K562 (cell line): ENCODE results near the gene SPSB1. TPM values are rescaled to one million over a fixed set of nuclear protein-coding genes. Genes with fewer than 3 reads are reported as not detected.
A peak's percentile ranks its signal among the peaks of the same experiment; 100 is the strongest.

ENCODE experiments used
- ATAC-seq: fragments of 200-7000 bp; cut with Tn5 transposase; 3 replicates; pipeline ENCODE4 v1.9.1; 2020; ENCODE audit warnings: moderate library complexity
- BruUV-seq: library from RNA; stranded (reverse); fragments of 400-500 nt; replicated peaks from 2 replicates; lab custom pipeline; 2021; lab: Mats Ljungman, UMichigan
- CTCF ChIA-PET: fragments of 300-600 bp; formaldehyde crosslinking; extraction: SDS; loops from one replicate; lab custom pipeline; 2021; ENCODE audit warnings: low intra/inter-chr PET ratio; lab: Yijun Ruan, JAX
- POLR2A ChIA-PET: fragments of 300-600, 350-650 bp; sonication (Branson Sonifier 250); formaldehyde crosslinking; extraction: SDS; loops from one replicate; lab custom pipeline; 2021; ENCODE audit warnings: antibody characterized with exemption, inconsistent platforms; lab: Yijun Ruan, JAX
- DNase-seq, 4 experiments: peaks; one replicate each; pipeline versions ENCODE4 v3.0.0 to v3.0.0-alpha.2; 2011 to 2018; ENCODE audit warnings: low spot score in 3 of 4, mixed read lengths in 3 of 4; ENCODE audit errors: extremely low read depth in 1 of 4
- FAIRE-seq: peaks from 2 replicates; lab custom pipeline; 2011; peaks lifted over from hg19 to GRCh38; lab: Jason Lieb, UNC
- H2AFZ ChIP-seq: 2 replicates; pipeline ENCODE4 v1.6.0; 2011; ENCODE audit warnings: low read depth, low read length, control low read depth, inconsistent platforms
- H3K27ac ChIP-seq: fragments of 200-600 bp; 3 replicates; pipeline ENCODE4 v1.8.0; 2011; ENCODE audit warnings: low read depth, mild to moderate bottlenecking, control low read depth, inconsistent platforms, low read length, moderate library complexity, mixed read lengths; ENCODE audit errors: extremely low read depth
- H3K27me3 ChIP-seq, 2 experiments: fragments of 300-600 bp in 1 of 2; 2 replicates in 1 of 2; 3 replicates in 1 of 2; pipeline versions ENCODE4 v1.6.0 to v1.8.0; 2011; ENCODE audit warnings: inconsistent platforms in 2 of 2, low read length in 2 of 2, mild to moderate bottlenecking in 1 of 2, mixed read lengths in 1 of 2, moderate library complexity in 1 of 2; ENCODE audit not compliant: control insufficient read depth in 2 of 2, insufficient read depth in 2 of 2
- H3K36me3 ChIP-seq: fragments of 300-600 bp; 3 replicates; pipeline ENCODE4 v1.8.0; 2011; ENCODE audit warnings: mild to moderate bottlenecking, low read length, inconsistent platforms; ENCODE audit not compliant: control insufficient read depth, insufficient read depth
- H3K4me1 ChIP-seq, 2 experiments: fragments of 200-600 bp in 1 of 2; replicated peaks in 1 of 2; 2 replicates in 1 of 2; 3 replicates in 1 of 2; pipeline versions ENCODE4 v1.5.1 to v1.8.0; 2011; ENCODE audit warnings: inconsistent platforms in 2 of 2, low read length in 2 of 2, mild to moderate bottlenecking in 1 of 2, mixed read lengths in 1 of 2, moderate library complexity in 1 of 2; ENCODE audit not compliant: control insufficient read depth in 2 of 2, insufficient read depth in 2 of 2
- H3K4me2 ChIP-seq: 2 replicates; pipeline ENCODE4 v1.6.1; 2011; ENCODE audit warnings: low read length, control low read depth, inconsistent platforms, mixed read lengths; ENCODE audit not compliant: insufficient read depth
- H3K4me3 ChIP-seq: fragments of 200-600 bp; sonication (generic), shearing (Covaris generic); 2 replicates; pipeline ENCODE4 v1.5.1; 2016; ENCODE audit warnings: control low read depth, inconsistent platforms
- H3K79me2 ChIP-seq: fragments of 200-600 bp; 3 replicates; pipeline ENCODE4 v1.8.0; 2011; ENCODE audit warnings: low read length, inconsistent platforms; ENCODE audit not compliant: control insufficient read depth, insufficient read depth
- H3K9ac ChIP-seq, 2 experiments: 2 replicates each; pipeline versions ENCODE4 v1.6.0 to v1.6.1; 2011; ENCODE audit warnings: low read depth in 2 of 2, low read length in 2 of 2, control low read depth in 1 of 2, inconsistent platforms in 1 of 2, mild to moderate bottlenecking in 1 of 2, mixed read lengths in 1 of 2; ENCODE audit not compliant: insufficient read depth in 1 of 2
- H3K9me1 ChIP-seq: one replicate; pipeline ENCODE4 v1.6.0; 2011; ENCODE audit warnings: inconsistent platforms, mild to moderate bottlenecking, low read length, moderate library complexity; ENCODE audit not compliant: control insufficient read depth, insufficient read depth
- H3K9me3 ChIP-seq: replicated peaks from 2 replicates; pipeline ENCODE4 v1.5.1; 2011; ENCODE audit warnings: low read depth, low read length, inconsistent platforms; ENCODE audit not compliant: control insufficient read depth, insufficient read depth
- H4K20me1 ChIP-seq: replicated peaks from 2 replicates; pipeline ENCODE4 v1.6.1; 2011; ENCODE audit warnings: low read length, inconsistent platforms, mixed read lengths; ENCODE audit not compliant: control insufficient read depth, insufficient read depth
- ARID3B ChIP-seq: fragments of 250-450 bp; sonication (Bioruptor Pico); IDR thresholded peaks from 2 replicates; pipeline ENCODE4 v1.4.0; 2020; ENCODE audit warnings: borderline replicate concordance
- CBFA2T2 ChIP-seq: fragments of 450-650 bp; conservative IDR thresholded peaks from 2 replicates; pipeline ENCODE4 v1.6.1; 2017; ENCODE audit warnings: mild to moderate bottlenecking
- ELF1 ChIP-seq: fragments of 200-800 bp; sonication (Bioruptor generic); IDR thresholded peaks from 2 replicates; pipeline ENCODE4 v1.6.1; 2016; ENCODE audit warnings: missing genetic modification characterization, missing compliant biosample characterization
- JUN ChIP-seq, 2 experiments: sonication (generic) in 1 of 2; formaldehyde crosslinking in 1 of 2; IDR thresholded peaks; 2 replicates each; pipeline versions ENCODE4 v1.6.1 to v1.8.0; 2012 to 2022; ENCODE audit warnings: borderline replicate concordance in 2 of 2, mild to moderate bottlenecking in 2 of 2, improper control_type of control experiment in 1 of 2, low read depth in 1 of 2, low read length in 1 of 2, missing genetic modification reagents in 1 of 2
- NR4A1 ChIP-seq, 2 experiments: fragments of 250-450 bp in 1 of 2; fragments of 450-650 bp in 1 of 2; sonication (Bioruptor Pico) in 1 of 2; IDR thresholded peaks; 2 replicates each; pipeline versions ENCODE4 v1.4.0 to v1.6.1; 2016 to 2020; ENCODE audit warnings: mild to moderate bottlenecking in 2 of 2, missing compliant biosample characterization in 1 of 2, missing genetic modification characterization in 1 of 2, moderate library complexity in 1 of 2
- PHTF2 ChIP-seq: fragments of 250-450 bp; sonication (Bioruptor Pico); IDR thresholded peaks from 2 replicates; pipeline ENCODE4 v1.5.0; 2021; ENCODE audit warnings: mild to moderate bottlenecking
- PRDM10 ChIP-seq: fragments of 450-650 bp; IDR thresholded peaks from 2 replicates; pipeline ENCODE4 v1.6.1; 2018; ENCODE audit not compliant: partially characterized antibody
- SUPT5H ChIP-seq: fragments of 450-650 bp; IDR thresholded peaks from 2 replicates; pipeline ENCODE4 v1.6.1; 2016
- ZNF696 ChIP-seq: fragments of 250-450 bp; sonication (Bioruptor Pico); conservative IDR thresholded peaks from 2 replicates; pipeline ENCODE4 v1.4.0; 2020; ENCODE audit warnings: mild to moderate bottlenecking, moderate library complexity
- WGBS: fragments of 100-300 bp; shearing (Covaris generic); methylation state at CpG from one replicate; pipeline ENCODE4 v1.1.6; 2016; ENCODE audit warnings: low coverage, mixed read lengths; ENCODE audit not compliant: insufficient coverage; ENCODE audit errors: missing lambda C conversion rate; 5-methylcytosine and 5-hydroxymethylcytosine counted together
- in situ Hi-C: fragments of 300-500 bp; cut with MboI; formaldehyde crosslinking; loops from 4 replicates; pipeline ENCODE4 v1.15.0; 2018; ENCODE audit warnings: inconsistent platforms, mixed read lengths
- intact Hi-C: fragments of 100-400 bp; cut with micrococcal nuclease; formaldehyde crosslinking; loops from 2 replicates; pipeline ENCODE4 v1.14.2; 2022
- polyA plus RNA-seq, 8 experiments: library from polyadenylated mRNA; depleted of rRNA in 4 of 8; stranded (reverse) in 5 of 8; unstranded in 3 of 8; fragments of >200 nt; fragmentation: Nextera tagmentation in 2 of 8; fragmentation: Illumina TruSeq in 1 of 8; extraction: Ambion mirVana in 2 of 8; extraction: Trizol in 1 of 8; gene quantifications; 2 replicates each; pipeline versions ENCODE4 v1.2.1 to v1.2.3, GENCODE V29; 2011 to 2014; ENCODE audit warnings: inconsistent platforms in 1 of 8, missing spikeins in 1 of 8
- total RNA-seq, 7 experiments: library from RNA; depleted of rRNA in 6 of 7; stranded (reverse); fragments of >200 nt in 6 of 7; fragmentation: Illumina TruSeq in 2 of 7; extraction: Trizol in 2 of 7; gene quantifications; 2 replicates each; pipeline versions ENCODE4 v1.2.1 to v1.2.3, GENCODE V29; 2011 to 2021; ENCODE audit warnings: low replicate concordance in 1 of 7
- TF ChIP-seq, protein P1 (sequence below): sonication (generic); formaldehyde crosslinking; IDR thresholded peaks from 2 replicates; pipeline ENCODE4 v1.8.0; 2022; ENCODE audit warnings: mild to moderate bottlenecking, missing genetic modification reagents
- TF ChIP-seq, protein P2 (sequence below): IDR thresholded peaks from 2 replicates; pipeline ENCODE4 v1.6.1; 2012; ENCODE audit warnings: low read depth, low read length, improper control_type of control experiment, borderline replicate concordance

The SPSB1 gene
- total and polyA plus RNA-seq, 9 of the 15 experiments (the other 6 are each of a cell fraction or from before 2014, with no cell fraction given): 0.06 to 0.35 (median 0.14) TPM; not detected in 6

DNA sequence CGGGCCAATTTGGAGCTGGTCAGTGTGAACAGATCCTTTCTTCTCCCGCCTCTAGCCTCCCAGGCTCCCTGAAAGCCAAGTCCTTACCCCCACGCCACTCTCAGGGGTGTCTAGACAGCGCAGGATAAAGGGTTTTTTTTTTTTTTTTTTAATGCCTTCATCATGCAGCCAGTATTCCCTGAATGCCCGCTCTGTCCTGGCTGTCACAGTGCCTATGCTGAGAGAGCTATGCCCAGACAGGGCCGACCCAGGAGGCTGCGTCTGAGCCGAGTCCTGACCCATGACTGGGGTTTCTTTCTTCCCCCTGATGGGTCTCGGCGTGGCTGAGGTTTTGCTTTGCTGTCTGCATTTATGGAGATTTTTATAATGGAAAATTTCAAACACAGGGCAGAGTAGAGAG lies 18.3 kb downstream of the SPSB1 start (continued):
- TF ChIP-seq JUN (IDR thresholded peaks at IDR 0.05; ENCODE audit: borderline replicate concordance, low read depth, low read length) (no peak), JUN (CRISPR knock-in tag; IDR thresholded peaks at IDR 0.05; ENCODE audit: borderline replicate concordance) (no peak), PRDM10 (no peak)

GRCh38 chr1:9311479-9311878 lies 18.8 kb downstream of the SPSB1 start:
- WGBS: under 1% methylated on average over 9 of the region's 9 CpGs
- in situ Hi-C loops (no loop called here), intact Hi-C loops (no loop called here)
- no peaks in the 10 kb centered on the region for H3K79me2 ChIP-seq
- H3K4me3 ChIP-seq: no peak overlapping the region
- FAIRE-seq: peak; percentile 71
- no peak overlapping the region for H2AFZ ChIP-seq
- no peaks in the 10 kb centered on the region for H3K9me3 ChIP-seq
- DNase-seq: peak in 2 of 4 experiments; percentile 42 to 45
- no peak overlapping the region for H3K9ac ChIP-seq
- no peak overlapping the region for H3K27ac ChIP-seq
- peaks cover 0 to 8% of the 10 kb centered on the region in 2 experiments; a peak in 3 of 5 replicates for H3K4me1 ChIP-seq
- peaks cover 23% of the 10 kb centered on the region for H4K20me1 ChIP-seq
- H3K4me2 ChIP-seq: no peak overlapping the region
- POLR2A ChIA-PET: interaction anchor here (0.7 to 1.2 kb wide), 4 partner anchors 10 to 115 kb away, joined by 3 to 6 read pairs (median 3); no protein-coding TSS in a partner anchor
- BruUV-seq: no TSS peak
- H3K27me3 ChIP-seq: peaks cover 49 to 93% of the 10 kb centered on the region in 2 experiments
- no peaks in the 10 kb centered on the region for H3K36me3 ChIP-seq
- CTCF ChIA-PET: no interaction called here
- no peaks in the 10 kb centered on the region for H3K9me1 ChIP-seq
- peak; percentile 42; the same call in 1 of the 3 replicates for ATAC-seq
- no peak for TF ChIP-seq ZNF696
- TF ChIP-seq, protein P1, sequence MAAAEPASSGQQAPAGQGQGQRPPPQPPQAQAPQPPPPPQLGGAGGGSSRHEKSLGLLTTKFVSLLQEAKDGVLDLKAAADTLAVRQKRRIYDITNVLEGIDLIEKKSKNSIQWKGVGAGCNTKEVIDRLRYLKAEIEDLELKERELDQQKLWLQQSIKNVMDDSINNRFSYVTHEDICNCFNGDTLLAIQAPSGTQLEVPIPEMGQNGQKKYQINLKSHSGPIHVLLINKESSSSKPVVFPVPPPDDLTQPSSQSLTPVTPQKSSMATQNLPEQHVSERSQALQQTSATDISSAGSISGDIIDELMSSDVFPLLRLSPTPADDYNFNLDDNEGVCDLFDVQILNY: no peak
- no peak for TF ChIP-seq SUPT5H
- no peak for TF ChIP-seq PHTF2
- TF ChIP-seq CBFA2T2: peak; percentile 43
- no peak for TF ChIP-seq ARID3B (CRISPR knock-in tag)
- TF ChIP-seq, protein P2, sequence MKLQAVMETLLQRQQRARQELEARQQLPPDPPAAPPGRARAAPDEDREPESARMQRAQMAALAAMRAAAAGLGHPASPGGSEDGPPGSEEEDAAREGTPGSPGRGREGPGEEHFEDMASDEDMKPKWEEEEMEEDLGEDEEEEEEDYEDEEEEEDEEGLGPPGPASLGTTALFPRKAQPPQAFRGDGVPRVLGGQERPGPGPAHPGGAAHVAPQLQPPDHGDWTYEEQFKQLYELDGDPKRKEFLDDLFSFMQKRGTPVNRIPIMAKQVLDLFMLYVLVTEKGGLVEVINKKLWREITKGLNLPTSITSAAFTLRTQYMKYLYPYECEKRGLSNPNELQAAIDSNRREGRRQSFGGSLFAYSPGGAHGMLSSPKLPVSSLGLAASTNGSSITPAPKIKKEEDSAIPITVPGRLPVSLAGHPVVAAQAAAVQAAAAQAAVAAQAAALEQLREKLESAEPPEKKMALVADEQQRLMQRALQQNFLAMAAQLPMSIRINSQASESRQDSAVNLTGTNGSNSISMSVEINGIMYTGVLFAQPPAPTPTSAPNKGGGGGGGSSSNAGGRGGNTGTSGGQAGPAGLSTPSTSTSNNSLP: no peak
- TF ChIP-seq ELF1 (tag): no peak
- TF ChIP-seq NR4A1 (CRISPR knock-in tag; IDR thresholded peaks at IDR 0.05): no peak
- no peak for TF ChIP-seq NR4A1 (tag; IDR thresholded peaks at IDR 0.05)
